PFSK-1 (cell line): Measurements from ENCODE around the gene SLCO3A1.

Experiments
- FOXP2 ChIP-seq: optimal IDR thresholded peaks from 2 replicates; pipeline ENCODE3; 2011; ENCODE audit warnings: borderline replicate concordance, control low read depth, inconsistent platforms; ENCODE audit not compliant: insufficient read depth; ENCODE audit errors: extremely low read length, extremely low read depth
- POLR2AphosphoS5 ChIP-seq: IDR thresholded peaks from 2 replicates; pipeline ENCODE4 v1.6.1; 2012; ENCODE audit warnings: low read depth, mild to moderate bottlenecking, control low read depth, low read length, moderate library complexity
- SIN3A ChIP-seq: IDR thresholded peaks from 2 replicates; pipeline ENCODE4 v1.6.1; 2012; ENCODE audit warnings: mild to moderate bottlenecking, low read length, moderate library complexity, borderline replicate concordance; ENCODE audit not compliant: insufficient read depth
- TAF1 ChIP-seq: IDR thresholded peaks from 2 replicates; pipeline ENCODE4 v1.6.1; 2012; ENCODE audit warnings: low read length, control low read depth, borderline replicate concordance; ENCODE audit not compliant: insufficient read depth
- TF ChIP-seq, protein P1 (sequence below), 2 experiments: IDR thresholded peaks; 2 replicates each; pipeline versions ENCODE4 v1.6.1 to v1.8.0; 2011 to 2012; ENCODE audit warnings: low read depth in 2 of 2, low read length in 2 of 2, control low read depth in 1 of 2, inconsistent platforms in 1 of 2, mild to moderate bottlenecking in 1 of 2, moderate library complexity in 1 of 2; ENCODE audit not compliant: insufficient read depth in 1 of 2

SLCO3A1 gene

DNA sequence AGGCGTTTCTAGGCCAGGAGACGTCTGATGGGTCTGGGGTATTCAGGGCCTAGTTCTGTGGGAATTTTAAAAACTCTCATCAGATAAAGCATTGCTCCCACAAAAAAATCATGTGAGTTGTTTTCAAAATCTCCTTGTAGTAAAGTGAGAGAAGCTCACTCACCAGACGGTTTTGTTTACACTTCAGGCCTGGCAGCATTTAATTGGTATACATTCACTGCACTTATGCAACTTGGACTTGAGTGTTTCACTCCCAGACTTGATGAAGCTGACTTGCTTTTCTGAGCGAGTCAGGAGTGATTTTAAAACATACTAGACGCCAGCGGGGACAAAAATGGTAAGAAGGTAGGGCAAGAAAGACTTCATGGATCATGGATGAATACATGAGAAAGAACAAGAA, 75.2 kb downstream of the SLCO3A1 start:
- TF ChIP-seq FOXP2, result no peak
- TF ChIP-seq POLR2AphosphoS5, result no peak
- TF ChIP-seq, protein P1, sequence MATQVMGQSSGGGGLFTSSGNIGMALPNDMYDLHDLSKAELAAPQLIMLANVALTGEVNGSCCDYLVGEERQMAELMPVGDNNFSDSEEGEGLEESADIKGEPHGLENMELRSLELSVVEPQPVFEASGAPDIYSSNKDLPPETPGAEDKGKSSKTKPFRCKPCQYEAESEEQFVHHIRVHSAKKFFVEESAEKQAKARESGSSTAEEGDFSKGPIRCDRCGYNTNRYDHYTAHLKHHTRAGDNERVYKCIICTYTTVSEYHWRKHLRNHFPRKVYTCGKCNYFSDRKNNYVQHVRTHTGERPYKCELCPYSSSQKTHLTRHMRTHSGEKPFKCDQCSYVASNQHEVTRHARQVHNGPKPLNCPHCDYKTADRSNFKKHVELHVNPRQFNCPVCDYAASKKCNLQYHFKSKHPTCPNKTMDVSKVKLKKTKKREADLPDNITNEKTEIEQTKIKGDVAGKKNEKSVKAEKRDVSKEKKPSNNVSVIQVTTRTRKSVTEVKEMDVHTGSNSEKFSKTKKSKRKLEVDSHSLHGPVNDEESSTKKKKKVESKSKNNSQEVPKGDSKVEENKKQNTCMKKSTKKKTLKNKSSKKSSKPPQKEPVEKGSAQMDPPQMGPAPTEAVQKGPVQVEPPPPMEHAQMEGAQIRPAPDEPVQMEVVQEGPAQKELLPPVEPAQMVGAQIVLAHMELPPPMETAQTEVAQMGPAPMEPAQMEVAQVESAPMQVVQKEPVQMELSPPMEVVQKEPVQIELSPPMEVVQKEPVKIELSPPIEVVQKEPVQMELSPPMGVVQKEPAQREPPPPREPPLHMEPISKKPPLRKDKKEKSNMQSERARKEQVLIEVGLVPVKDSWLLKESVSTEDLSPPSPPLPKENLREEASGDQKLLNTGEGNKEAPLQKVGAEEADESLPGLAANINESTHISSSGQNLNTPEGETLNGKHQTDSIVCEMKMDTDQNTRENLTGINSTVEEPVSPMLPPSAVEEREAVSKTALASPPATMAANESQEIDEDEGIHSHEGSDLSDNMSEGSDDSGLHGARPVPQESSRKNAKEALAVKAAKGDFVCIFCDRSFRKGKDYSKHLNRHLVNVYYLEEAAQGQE (IDR thresholded peaks at IDR 0.05; ENCODE audit: insufficient read depth in 1 of 2, low read depth in 2 of 2, low read length in 2 of 2), result no peak
- no peak for TF ChIP-seq SIN3A
- no peak for TF ChIP-seq TAF1

DNA sequence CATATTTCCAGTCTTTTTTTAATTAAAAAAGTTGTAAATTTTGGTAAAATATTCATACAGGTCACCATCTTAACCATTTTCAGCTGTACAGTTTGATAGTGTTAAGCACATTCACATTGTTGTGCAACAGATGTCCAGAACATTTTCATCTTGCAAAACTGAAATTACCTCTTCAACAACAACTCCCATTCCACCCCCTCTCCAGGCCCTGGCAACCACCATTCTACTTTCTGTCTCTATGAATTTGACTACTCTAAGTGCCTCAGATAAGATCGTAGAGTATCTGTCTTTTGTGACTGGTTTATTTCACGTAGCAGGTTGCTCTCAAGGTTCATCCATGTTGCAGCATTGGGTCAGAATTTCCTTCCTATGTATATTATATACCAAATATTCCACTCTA, 76.0 kb downstream of the SLCO3A1 start:
- TF ChIP-seq FOXP2 (no peak), POLR2AphosphoS5 (no peak), TAF1 (no peak), SIN3A (no peak)
- TF ChIP-seq, protein P1 (IDR thresholded peaks at IDR 0.05; ENCODE audit: insufficient read depth in 1 of 2, low read depth in 2 of 2, low read length in 2 of 2), result no peak

DNA sequence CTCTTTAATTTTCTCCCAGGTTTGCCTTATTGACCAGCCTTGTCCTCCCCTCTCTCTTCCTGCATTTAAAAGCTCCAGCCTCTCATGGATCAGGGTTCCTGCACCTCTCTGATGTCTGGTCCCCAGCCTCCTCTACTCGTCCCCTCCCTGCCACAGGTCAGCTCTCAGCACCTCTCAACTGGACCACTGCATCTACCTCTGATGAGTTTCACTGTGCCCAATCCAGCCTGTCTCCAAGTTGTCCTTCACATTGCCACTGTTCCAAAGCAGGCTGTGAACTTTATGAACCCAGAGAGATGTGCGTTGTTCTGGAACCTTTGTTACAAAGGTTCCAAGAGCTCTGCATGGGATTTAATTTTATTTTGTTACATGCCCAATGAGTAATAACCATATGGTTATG, 76.6 kb downstream of the SLCO3A1 start:
- TF ChIP-seq, protein P1 (IDR thresholded peaks at IDR 0.05; ENCODE audit: insufficient read depth in 1 of 2, low read depth in 2 of 2, low read length in 2 of 2), result no peak
- TF ChIP-seq TAF1 (no peak), POLR2AphosphoS5 (no peak), FOXP2 (no peak), SIN3A (no peak)

DNA sequence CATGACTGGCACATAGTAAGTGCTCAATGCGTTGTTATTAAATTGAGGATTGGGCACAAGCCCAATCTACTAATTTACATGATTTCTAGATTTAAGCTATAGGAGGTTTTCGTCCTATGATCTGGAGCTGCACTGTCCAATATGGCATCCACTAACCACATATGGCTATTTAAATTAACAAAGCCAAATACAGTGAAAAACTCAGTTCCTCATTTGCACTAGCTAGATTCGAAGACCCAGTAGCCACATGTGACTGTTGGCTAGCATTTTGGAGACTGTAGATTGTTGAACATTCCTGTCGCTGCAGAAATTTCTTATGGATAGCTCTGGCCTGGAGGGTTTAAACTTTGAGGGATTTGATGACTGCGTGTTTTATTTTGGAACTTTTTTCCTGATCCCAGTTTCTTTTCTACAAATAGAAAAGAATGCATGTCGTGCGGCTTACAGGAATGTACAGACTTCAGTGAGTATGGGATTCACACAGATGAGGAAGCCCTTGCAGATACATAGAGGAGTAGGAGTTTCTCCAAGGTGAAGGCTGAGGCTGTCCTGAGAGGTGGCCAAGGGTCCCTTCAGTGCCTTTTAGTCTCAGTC, 82.8 kb downstream of the SLCO3A1 start:
- TF ChIP-seq POLR2AphosphoS5 (no peak), FOXP2 (no peak), TAF1 (no peak), SIN3A (no peak)
- TF ChIP-seq, protein P1 (IDR thresholded peaks at IDR 0.05; ENCODE audit: insufficient read depth in 1 of 2, low read depth in 2 of 2, low read length in 2 of 2), result no peak
